ENCODE results near the gene ZDHHC14.

Gene ZDHHC14

GRCh38 chr6:157517601-157518359 lies 136.8 kb downstream of the ZDHHC14 start:
- Mint-ChIP-seq H3K9me3 (peaks cover 1% of the 10 kb centered on the region), H3K36me3 (peaks cover 8% of the 10 kb centered on the region), H3K4me1 (peaks cover 19% of the 10 kb centered on the region), H3K27me3 (no peaks in the 10 kb centered on the region), H3K27ac (no peak overlapping the region), H3K4me3 (no peak overlapping the region)
- DNase-seq (ENCODE audit: low spot score in 2 of 2) (no peak), ATAC-seq (ENCODE audit: low read depth) (no peak)

- Mint-ChIP-seq H3K27ac (no peak overlapping the region), H3K4me3 (no peak overlapping the region), H3K9me3 (peaks cover 3% of the 10 kb centered on the region), H3K4me1 (peaks cover 24% of the 10 kb centered on the region), H3K36me3 (peaks cover 12% of the 10 kb centered on the region), H3K27me3 (no peaks in the 10 kb centered on the region)
- DNase-seq (ENCODE audit: low spot score in 2 of 2) (no peak), ATAC-seq (ENCODE audit: low read depth) (no peak)
Observed at GRCh38 chr6:157518397-157519250, 137.6 kb downstream of the ZDHHC14 start.

- DNase-seq (ENCODE audit: low spot score in 2 of 2) (no peak), ATAC-seq (ENCODE audit: low read depth) (no peak)
- Mint-ChIP-seq H3K27ac (peak overlapping the region; percentile 67), H3K9me3 (peaks cover 3% of the 10 kb centered on the region), H3K4me3 (no peak overlapping the region), H3K4me1 (peaks cover 24% of the 10 kb centered on the region), H3K27me3 (no peaks in the 10 kb centered on the region), H3K36me3 (peaks cover 12% of the 10 kb centered on the region)
Observed at GRCh38 chr6:157519255-157520116, 138.5 kb downstream of the ZDHHC14 start.

GRCh38 chr6:157520117-157520406 lies 139.1 kb downstream of the ZDHHC14 start:
- H3K27ac Mint-ChIP-seq: peak overlapping the region; percentile 67
- H3K4me3 Mint-ChIP-seq: no peak overlapping the region
- no peaks in the 10 kb centered on the region for H3K27me3 Mint-ChIP-seq
- peaks cover 3% of the 10 kb centered on the region for H3K9me3 Mint-ChIP-seq
- H3K4me1 Mint-ChIP-seq: peaks cover 21% of the 10 kb centered on the region
- ATAC-seq (ENCODE audit: low read depth): no peak
- H3K36me3 Mint-ChIP-seq: peaks cover 10% of the 10 kb centered on the region
- no peak for DNase-seq (ENCODE audit: low spot score in 2 of 2)

GRCh38 chr6:157520596-157521361 lies 139.8 kb downstream of the ZDHHC14 start:
- H3K36me3 Mint-ChIP-seq: peaks cover 7% of the 10 kb centered on the region
- peak overlapping the region; percentile 24 for H3K27ac Mint-ChIP-seq
- H3K27me3 Mint-ChIP-seq: no peaks in the 10 kb centered on the region
- H3K4me1 Mint-ChIP-seq: peaks cover 20% of the 10 kb centered on the region
- H3K9me3 Mint-ChIP-seq: peaks cover 3% of the 10 kb centered on the region
- ATAC-seq (ENCODE audit: low read depth) (no peak), DNase-seq (ENCODE audit: low spot score in 2 of 2) (no peak)
- no peak overlapping the region for H3K4me3 Mint-ChIP-seq

GRCh38 chr6:157521362-157522335 lies 140.7 kb downstream of the ZDHHC14 start:
- no peak for DNase-seq (ENCODE audit: low spot score in 2 of 2)
- Mint-ChIP-seq H3K27me3 (no peaks in the 10 kb centered on the region), H3K27ac (peak overlapping the region; percentile 24), H3K4me3 (no peak overlapping the region), H3K4me1 (peaks cover 27% of the 10 kb centered on the region), H3K9me3 (peaks cover 3% of the 10 kb centered on the region), H3K36me3 (peaks cover 11% of the 10 kb centered on the region)
- no peak for ATAC-seq (ENCODE audit: low read depth)

GRCh38 chr6:157522472-157522871 lies 141.5 kb downstream of the ZDHHC14 start:
- peaks cover 34% of the 10 kb centered on the region for H3K4me1 Mint-ChIP-seq
- H3K27ac Mint-ChIP-seq: peak overlapping the region; percentile 61
- H3K27me3 Mint-ChIP-seq: no peaks in the 10 kb centered on the region
- no peak for DNase-seq (ENCODE audit: low spot score in 2 of 2)
- no peak overlapping the region for H3K4me3 Mint-ChIP-seq
- H3K9me3 Mint-ChIP-seq: peaks cover 3% of the 10 kb centered on the region
- ATAC-seq (ENCODE audit: low read depth): no peak
- H3K36me3 Mint-ChIP-seq: peaks cover 11% of the 10 kb centered on the region

- Mint-ChIP-seq H3K27ac (no peak overlapping the region), H3K9me3 (peaks cover 3% of the 10 kb centered on the region), H3K27me3 (no peaks in the 10 kb centered on the region), H3K36me3 (peaks cover 11% of the 10 kb centered on the region), H3K4me1 (peaks cover 47% of the 10 kb centered on the region), H3K4me3 (no peak overlapping the region)
- DNase-seq (ENCODE audit: low spot score in 2 of 2) (no peak), ATAC-seq (ENCODE audit: low read depth) (no peak)
Observed at GRCh38 chr6:157524735-157525134, 143.7 kb downstream of the ZDHHC14 start.

GRCh38 chr6:157525292-157525889 lies 144.4 kb downstream of the ZDHHC14 start:
- Mint-ChIP-seq H3K27me3 (no peaks in the 10 kb centered on the region), H3K4me1 (peaks cover 51% of the 10 kb centered on the region), H3K36me3 (peaks cover 11% of the 10 kb centered on the region), H3K4me3 (no peak overlapping the region), H3K9me3 (peaks cover 3% of the 10 kb centered on the region), H3K27ac (peak overlapping the region; percentile 41)
- DNase-seq (ENCODE audit: low spot score in 2 of 2) (no peak), ATAC-seq (ENCODE audit: low read depth) (no peak)

- peaks cover 11% of the 10 kb centered on the region for H3K36me3 Mint-ChIP-seq
- DNase-seq (ENCODE audit: low spot score in 2 of 2) (no peak), ATAC-seq (ENCODE audit: low read depth) (no peak)
- peak overlapping the region; percentile 41 for H3K27ac Mint-ChIP-seq
- H3K4me1 Mint-ChIP-seq: peaks cover 50% of the 10 kb centered on the region
- no peaks in the 10 kb centered on the region for H3K27me3 Mint-ChIP-seq
- peaks cover 3% of the 10 kb centered on the region for H3K9me3 Mint-ChIP-seq
- no peak overlapping the region for H3K4me3 Mint-ChIP-seq
Observed at GRCh38 chr6:157525918-157526425, 145.0 kb downstream of the ZDHHC14 start.

- DNase-seq (ENCODE audit: low spot score in 2 of 2) (no peak), ATAC-seq (ENCODE audit: low read depth) (peak; percentile 63)
- Mint-ChIP-seq H3K36me3 (peaks cover 11% of the 10 kb centered on the region), H3K27ac (peak overlapping the region; percentile 37), H3K4me3 (no peak overlapping the region), H3K4me1 (peaks cover 49% of the 10 kb centered on the region), H3K9me3 (peaks cover 3% of the 10 kb centered on the region), H3K27me3 (no peaks in the 10 kb centered on the region)
Observed at GRCh38 chr6:157527471-157527907, 146.5 kb downstream of the ZDHHC14 start.
